HG03196 (cell line): ENCODE results near the gene ST3GAL2.
A peak's percentile ranks its signal among the peaks of the same experiment; 100 is the strongest.
"Not testable (repeated sequence)": the region's sequence is repeated elsewhere in the genome, so short reads cannot be mapped to it uniquely, and the experiment has no call there.

Experiments
- ATAC-seq: cut with Tn5 transposase; IDR thresholded peaks from one replicate; pipeline ENCODE4 v1.9.1; 2021; ENCODE audit not compliant: unreplicated experiment

The ST3GAL2 gene

DNA sequence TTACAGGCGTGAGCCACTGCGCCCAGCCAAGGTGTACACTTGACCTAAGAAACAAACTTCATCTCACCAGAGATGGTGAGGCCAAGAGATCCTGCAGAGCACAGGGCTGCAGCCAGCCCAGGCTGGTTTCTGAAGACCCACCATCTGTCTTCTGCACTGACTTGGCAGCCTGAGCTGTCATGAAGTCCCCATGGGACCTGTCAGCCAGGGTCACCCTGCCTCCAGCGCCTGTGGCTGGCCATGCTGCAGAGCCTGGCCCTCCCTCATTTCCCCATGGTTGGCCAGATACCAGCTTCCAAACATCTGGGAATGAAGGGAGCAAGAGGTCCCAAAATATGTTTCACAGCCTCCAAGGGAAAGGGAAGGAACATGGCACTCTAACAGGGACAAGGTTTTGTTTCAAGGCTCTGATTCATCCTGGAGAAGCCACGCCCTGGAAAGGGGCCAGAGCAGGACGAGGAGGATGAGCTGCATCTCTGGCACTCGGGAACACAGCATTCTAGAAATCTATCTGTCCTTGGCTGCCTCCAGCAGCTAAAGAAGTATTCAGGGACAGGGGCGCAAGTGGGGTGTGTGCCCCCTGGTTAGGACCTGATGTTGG lies 46.9 kb downstream of the ST3GAL2 start:
- ATAC-seq, result no peak

- ATAC-seq, result no peak
Measured at GRCh38 chr16:70391446-70391845, 47.5 kb downstream of the ST3GAL2 start.

- no peak for ATAC-seq
Measured at GRCh38 chr16:70390774-70391173, 48.1 kb downstream of the ST3GAL2 start.

DNA sequence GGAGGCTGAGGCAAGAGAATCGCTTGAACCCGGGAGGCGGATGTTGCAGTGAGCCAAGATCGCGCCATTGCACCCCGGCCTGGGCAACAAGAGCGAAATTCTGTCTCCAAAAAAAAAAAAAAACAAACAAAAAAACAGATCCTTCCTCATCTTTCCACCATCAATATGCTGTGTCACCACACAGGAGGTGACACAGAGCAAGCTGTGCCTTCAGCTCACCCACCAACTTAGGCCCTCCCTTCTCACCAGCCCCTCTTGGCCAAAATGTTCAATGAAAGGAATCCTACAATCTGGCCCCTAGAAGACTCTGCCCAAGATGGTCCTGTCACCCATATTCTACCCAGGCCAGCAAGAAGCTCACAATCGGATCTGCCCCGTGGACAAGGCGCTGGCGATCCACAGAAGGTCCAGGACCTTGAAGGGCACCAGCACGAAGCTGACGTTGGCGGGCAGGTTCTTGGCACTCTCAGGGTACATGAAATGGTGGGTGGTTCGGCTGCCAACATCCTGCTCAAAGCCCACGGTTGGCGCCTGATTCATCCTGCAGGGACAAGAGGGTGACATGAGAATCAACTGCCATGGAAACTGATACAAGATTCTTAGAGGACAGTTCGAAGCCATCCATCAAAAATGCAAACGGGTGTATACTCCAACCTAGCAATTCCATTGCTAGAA lies 50.8 kb downstream of the ST3GAL2 start:
- no peak for ATAC-seq

- ATAC-seq, result not testable (repeated sequence)
Measured at GRCh38 chr16:70386289-70386986, 52.5 kb downstream of the ST3GAL2 start.

DNA sequence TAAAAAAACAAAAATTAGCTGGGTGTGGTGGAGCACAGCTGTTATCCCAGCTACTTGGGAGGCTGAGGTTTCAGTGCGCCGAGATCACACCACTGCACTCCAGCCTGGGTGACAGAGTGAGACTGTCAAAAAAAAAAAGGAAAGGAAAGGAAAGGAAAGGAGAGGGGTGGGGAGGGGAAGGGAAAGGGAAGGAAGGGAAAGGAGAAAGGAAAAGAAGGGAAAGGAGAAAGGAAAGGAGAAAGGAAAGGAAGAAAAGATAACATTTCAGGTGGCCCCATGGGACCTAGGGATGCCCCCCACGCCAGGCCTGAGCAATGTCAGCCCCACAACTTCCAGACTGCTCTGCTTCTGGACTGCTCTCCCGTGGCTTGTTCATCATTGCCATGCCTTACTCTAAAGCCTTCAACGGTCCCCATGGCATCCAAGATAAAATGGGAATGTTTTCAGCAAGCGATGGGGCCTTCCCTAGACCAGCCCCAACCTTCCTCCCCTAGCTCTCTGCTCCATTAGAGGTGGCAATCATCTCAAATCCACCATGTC lies 55.4 kb downstream of the ST3GAL2 start:
- no peak for ATAC-seq

DNA sequence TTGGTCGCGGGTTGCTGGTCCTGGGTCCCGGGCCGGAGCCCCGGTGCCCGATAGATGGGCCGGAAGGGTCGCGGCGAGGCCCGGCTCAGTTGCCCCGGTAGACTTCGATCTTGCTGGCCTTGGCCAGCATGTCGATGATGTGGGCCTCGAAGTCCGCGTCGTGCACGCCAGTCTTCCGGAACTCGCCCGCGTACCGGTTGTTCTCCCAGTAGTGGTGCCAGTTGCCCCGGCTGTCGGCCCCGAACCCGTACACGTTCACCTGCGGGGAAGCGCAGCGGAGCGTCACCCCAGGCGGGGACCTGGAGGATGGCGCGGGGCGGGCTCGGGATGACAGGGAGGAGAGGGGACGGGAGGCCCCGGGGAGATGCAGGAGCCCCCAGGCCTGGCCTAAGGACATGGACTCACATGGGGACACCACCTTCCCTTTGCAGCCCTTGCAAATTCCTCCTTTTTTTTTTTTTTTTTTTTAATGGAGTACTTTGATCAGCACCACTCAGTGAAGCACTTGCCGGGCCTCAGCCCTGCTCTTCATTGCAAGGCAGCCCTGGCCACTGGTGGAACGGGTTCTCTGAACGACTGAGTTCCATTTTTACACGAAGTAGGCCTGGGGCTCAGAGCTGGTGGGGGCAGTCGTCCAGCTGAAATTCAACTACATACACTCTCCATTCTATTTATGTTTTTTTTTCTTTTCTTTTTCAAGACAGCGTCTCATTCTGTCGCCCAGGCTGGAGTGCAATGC lies 57.1 kb downstream of the ST3GAL2 start:
- no peak for ATAC-seq

DNA sequence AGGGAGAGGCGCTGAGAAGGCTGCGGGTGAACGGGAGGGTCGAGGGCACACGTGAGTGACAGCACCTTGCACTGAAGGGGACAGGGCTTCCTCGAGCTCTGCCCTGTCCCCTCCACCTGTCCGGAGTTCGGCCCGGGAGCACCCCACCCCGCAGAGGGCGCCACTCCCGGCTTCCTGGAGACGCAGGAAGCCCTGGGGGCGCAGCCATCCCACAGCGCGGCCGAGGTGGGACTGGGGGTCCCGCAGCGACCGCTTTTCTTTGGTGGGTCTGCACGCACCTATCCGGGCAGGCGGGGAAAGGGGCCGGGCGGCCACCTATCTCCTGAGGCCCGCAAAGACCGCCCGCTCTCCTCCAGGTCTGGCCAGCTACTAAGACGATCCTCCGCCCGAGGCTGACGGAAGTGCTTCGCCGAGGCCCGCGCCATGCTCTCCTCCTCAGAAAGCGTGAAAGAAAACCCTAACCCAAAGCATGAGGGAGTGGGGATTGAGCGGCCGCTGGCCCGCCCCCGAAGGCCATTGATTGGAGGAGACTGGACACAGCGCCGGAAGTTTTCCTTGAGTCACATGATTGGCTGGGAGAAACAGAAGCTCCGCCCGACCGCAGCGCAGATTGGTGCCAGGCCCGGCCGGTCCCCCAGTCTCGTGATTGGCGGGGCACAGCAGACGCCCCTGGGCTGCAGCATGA lies 57.8 kb downstream of the ST3GAL2 start:
- peak; percentile 89 for ATAC-seq

- ATAC-seq, result peak; percentile 17
Measured at GRCh38 chr16:70380248-70380918, 58.5 kb downstream of the ST3GAL2 start.

- no peak for ATAC-seq
Measured at GRCh38 chr16:70378869-70379493, 59.9 kb downstream of the ST3GAL2 start.

DNA sequence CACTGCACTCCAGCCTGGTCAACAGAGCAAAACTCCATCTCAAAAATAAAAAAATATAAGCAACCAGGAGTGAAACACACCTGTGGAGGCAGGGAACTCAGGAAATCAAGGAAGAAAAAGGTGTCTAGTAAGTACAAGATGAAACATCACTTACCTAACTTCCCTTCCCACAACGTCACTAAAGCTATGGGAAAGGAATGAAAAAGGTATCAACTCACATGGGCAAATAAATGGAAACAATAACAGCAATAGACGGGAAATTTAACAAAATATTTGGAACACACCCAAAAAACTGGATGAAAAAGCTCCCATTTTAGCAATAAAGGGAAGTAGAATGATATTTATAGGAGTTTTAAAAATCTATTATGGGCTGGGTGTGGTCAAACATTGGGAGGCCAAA lies 61.1 kb downstream of the ST3GAL2 start:
- no peak for ATAC-seq

DNA sequence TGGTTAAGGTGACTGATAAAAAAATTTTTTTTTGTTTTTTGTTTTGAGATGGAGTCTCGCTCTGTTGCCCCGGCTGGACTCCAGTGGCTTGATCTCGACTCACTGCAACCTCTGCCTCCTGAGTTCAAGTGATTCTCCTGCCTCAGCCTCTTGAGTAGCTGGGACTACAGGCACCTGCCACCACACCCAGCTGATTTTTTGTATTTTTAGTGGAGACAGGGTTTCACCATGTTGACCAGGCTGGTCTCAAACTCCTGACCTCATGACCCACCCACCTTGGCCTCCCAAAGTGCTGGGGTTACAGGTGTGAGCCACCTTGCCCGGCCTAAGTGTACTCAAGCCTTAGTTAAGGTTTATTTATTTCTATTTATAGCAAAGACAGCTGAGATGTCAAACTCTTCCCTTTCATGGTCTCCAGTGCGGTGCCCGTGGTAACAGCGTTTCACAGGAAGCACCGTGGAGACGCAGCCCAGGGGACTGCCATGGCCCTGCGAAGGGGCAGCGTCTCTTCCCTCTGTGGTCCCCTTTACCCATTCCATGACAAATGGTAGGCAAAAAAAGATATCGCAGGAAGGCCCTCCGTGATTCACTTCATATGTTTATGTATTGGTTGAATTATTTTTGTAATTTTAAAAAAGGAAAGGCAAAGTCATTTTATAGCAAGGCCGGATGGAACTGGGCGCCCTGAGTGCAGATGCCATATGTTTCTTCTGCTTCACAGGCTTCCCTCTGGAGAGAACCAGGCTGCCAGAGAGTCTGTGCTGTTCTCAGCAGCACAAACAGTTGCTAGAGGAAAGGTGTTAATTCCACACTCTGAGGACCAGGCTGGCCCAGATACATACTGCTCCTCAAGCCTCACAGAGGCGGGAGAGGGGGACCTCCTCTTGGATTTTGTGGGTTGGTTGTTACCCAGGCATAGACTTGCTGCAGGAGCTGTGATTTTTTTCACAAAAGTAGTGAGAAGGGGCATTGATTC lies 63.0 kb downstream of the ST3GAL2 start:
- no peak for ATAC-seq

DNA sequence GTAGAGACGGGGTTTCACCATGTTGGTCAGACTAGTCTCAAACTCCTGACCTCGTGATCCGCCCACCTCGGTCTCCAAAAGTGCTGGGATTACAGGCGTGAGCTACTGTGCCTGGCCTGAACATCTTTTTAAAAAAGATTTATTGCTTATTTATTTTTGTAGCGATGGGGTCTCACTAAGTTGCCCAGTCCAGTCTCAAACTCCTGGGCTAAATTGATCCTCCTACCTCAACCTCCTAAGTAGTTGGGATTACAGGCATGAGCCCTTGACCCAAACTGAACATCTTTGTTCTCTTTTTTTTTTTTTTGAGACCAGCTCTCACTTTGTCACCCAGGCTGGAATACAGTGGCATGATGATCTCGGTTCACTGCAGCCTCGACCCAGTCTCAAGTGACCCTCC lies 64.7 kb downstream of the ST3GAL2 start:
- ATAC-seq, result no peak

DNA sequence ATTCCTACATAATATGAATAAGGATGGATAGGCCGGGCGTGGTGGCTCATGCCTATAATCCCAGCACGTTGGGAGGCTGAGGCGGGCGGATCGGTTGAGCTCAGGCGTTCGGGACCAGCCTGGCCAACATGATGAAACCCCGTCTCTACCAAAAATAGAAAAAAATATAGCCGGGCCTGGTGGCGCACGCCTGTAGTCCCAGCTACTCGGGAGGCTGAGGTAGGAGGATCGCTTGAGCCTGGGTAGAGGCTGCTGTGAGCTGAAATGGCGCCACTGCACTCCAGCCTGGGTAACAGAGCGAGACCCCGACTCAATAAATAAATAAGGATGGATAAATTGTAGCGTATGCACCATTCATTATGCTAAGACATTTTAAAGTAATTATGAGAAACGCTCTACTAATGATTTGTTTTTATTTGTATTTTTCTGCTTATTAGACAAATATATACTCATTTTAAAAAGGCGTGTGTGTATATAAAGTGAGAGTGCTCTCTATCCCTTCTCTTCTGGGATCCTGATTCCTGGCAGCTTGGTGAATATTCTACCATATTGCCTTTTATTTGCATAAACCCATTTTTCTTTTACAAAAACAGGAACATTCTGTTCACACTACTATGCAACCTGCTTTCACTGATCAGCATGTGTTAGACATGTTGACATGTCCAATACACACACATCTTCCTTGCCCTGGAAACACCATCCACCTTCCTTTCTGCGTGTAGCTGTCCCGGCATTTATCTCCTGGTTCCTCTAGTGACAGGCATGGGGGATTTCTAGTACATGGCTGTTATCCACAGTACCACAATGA lies 65.8 kb downstream of the ST3GAL2 start:
- no peak for ATAC-seq

DNA sequence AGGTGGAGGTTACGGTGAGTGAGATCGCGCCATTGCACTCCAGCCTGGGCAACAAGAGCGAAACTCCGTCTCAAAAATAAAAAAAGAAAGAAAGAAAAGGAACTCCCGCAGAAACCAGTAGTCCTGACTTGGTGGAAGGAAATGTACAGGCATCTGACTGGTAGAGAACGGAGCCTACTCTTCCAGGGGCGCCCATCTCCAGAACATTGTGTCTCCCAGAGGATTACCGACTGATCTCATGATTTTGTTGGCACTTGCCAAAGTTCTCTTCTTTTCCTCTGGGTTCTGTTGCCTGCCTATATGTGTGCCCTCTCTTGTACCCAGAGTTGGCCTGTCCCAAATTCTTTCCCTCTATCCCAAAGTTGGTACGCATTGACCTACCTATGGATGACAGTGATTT lies 68.0 kb downstream of the ST3GAL2 start:
- no peak for ATAC-seq

DNA sequence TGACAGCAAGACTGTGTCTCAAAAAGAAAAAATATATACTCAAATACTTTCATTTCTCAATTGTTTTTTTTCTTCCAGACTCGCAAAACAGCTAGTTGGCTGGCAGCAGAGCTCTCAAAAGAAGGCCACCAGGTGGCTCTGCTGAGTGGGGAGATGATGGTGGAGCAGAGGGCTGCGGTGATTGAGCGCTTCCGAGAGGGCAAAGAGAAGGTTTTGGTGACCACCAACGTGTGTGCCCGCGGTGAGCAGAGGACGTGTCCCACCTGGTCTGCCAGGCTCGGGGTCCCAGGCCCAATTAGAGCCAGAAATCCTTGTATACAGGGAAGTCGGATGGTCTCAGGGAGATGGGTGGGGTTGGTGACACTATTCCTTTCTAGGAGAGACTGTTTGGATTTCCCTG lies 68.8 kb downstream of the ST3GAL2 start:
- not testable (repeated sequence) for ATAC-seq

- ATAC-seq, result no peak
Measured at GRCh38 chr16:70364399-70364798, 74.5 kb downstream of the ST3GAL2 start.

DNA sequence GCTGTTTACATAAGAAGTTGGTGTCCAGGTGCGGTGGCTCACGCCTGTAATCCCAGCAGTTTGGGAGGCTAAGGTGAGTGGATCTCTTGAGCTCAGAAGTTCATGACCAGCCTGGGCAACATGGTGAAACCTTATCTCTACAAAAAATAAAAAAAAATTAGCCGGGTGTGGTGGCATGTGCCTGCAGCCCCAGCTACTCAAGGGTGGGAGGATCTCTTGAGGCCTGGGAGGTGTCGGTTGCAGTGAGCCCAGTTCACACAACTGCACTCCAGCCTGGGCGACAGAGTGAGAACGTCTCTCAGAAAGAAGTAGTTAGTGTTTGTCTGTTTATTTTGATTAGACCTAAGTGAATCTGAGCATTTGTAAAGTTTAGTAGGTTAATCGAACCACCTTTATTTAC lies 79.3 kb downstream of the ST3GAL2 start:
- no peak for ATAC-seq
